HG02973 (cell line): ENCODE results near the gene CAMTA1.

Experiments
- ATAC-seq: cut with Tn5 transposase; IDR thresholded peaks from one replicate; pipeline ENCODE4 v1.9.1; 2021; ENCODE audit warnings: moderate library complexity; ENCODE audit not compliant: unreplicated experiment

The CAMTA1 gene

GRCh38 chr1:7632681-7633080 is 847.4 kb downstream of the CAMTA1 start:
- ATAC-seq = no peak

- ATAC-seq = no peak
These were observed 848.4 kb downstream of the CAMTA1 start for GRCh38 chr1:7633506-7634245.

GRCh38 chr1:7634546-7635240 is 849.4 kb downstream of the CAMTA1 start:
- no peak for ATAC-seq

GRCh38 chr1:7636795-7637526 is 851.7 kb downstream of the CAMTA1 start:
- ATAC-seq = no peak

- no peak for ATAC-seq
These were observed 852.8 kb downstream of the CAMTA1 start for GRCh38 chr1:7638078-7638477.

- ATAC-seq = no peak
These were observed 854.3 kb downstream of the CAMTA1 start for GRCh38 chr1:7639435-7640131.

- ATAC-seq = no peak
These were observed 855.1 kb downstream of the CAMTA1 start for GRCh38 chr1:7640350-7640749.

- ATAC-seq = no peak
These were observed 855.8 kb downstream of the CAMTA1 start for GRCh38 chr1:7640920-7641585.

GRCh38 chr1:7641587-7642417 is 856.5 kb downstream of the CAMTA1 start:
- no peak for ATAC-seq

- ATAC-seq = no peak
These were observed 857.1 kb downstream of the CAMTA1 start for GRCh38 chr1:7642418-7642704.

GRCh38 chr1:7642781-7643529 is 857.7 kb downstream of the CAMTA1 start:
- ATAC-seq = no peak

GRCh38 chr1:7643530-7643929 is 858.3 kb downstream of the CAMTA1 start:
- no peak for ATAC-seq

GRCh38 chr1:7644086-7644485 is 858.8 kb downstream of the CAMTA1 start:
- no peak for ATAC-seq

- no peak for ATAC-seq
These were observed 859.9 kb downstream of the CAMTA1 start for GRCh38 chr1:7644961-7645750.

- no peak for ATAC-seq
These were observed 860.4 kb downstream of the CAMTA1 start for GRCh38 chr1:7645751-7646048.

GRCh38 chr1:7646164-7646563 is 860.9 kb downstream of the CAMTA1 start:
- ATAC-seq = no peak

- ATAC-seq = no peak
These were observed 862.0 kb downstream of the CAMTA1 start for GRCh38 chr1:7646981-7647901.
